SW480 (cell line): ENCODE data around the gene HIVEP3.

Experiments used
- DNase-seq: peaks from one replicate; pipeline ENCODE4 v3.0.0-alpha.2; 2016; ENCODE audit warnings: low spot score

The HIVEP3 gene

DNA sequence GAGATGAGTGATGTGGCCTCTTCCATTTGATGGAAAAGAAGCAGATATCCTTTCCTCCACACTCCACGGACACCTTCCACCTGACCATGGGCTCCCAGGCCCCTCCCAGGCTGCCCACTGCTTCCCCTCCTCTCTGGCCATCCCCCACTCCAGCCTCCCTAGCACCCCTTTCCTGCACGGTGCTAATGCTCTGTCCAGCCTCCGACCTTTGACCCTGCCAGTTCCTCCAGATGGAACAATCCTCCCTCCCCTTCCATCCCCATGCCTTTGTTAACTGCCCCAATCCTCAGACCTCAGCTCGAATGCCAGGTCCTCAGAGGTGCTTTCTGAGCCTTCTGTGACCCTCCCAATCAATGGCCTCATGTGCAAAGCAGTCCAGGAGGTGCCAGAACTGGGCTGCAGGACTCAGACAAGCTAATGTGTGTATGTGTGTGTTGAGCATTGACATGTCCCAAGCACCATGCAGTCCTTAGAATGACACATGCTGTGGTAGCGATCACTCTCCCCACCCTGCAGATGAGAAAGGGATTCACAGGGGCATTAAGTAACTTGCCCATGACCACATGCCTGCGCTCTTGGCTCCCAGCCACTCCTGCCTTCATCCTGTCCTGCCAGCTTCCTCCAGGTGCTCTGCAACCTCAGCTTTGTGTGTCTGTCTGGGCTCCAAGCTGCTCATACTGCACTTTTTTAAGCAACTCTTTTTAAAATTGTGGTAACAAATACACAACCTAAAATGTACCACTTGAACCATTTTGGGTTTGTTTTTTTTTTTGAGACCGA is 370.8 kb downstream of the HIVEP3 start:
- no peak for DNase-seq

DNA sequence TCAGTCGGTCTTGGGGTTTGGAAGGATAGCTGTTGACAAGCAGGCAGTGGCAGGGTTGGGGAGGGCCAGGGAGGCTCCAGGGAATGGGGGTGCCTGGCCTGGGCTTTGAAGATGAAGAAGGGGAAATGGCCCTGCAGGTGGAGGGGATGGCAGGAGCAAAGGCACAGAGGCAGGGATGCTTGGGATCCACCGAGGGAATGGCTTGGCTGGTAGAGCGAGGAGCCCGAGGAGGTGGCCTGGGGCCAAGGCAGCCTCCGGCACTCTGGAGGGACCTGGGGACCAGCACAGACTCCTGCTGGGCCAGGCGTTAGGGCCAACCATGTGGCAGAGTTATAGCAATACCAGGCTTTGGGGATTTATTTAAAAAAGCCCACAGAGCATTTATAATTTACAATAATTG is 371.4 kb downstream of the HIVEP3 start:
- DNase-seq, result no peak

DNA sequence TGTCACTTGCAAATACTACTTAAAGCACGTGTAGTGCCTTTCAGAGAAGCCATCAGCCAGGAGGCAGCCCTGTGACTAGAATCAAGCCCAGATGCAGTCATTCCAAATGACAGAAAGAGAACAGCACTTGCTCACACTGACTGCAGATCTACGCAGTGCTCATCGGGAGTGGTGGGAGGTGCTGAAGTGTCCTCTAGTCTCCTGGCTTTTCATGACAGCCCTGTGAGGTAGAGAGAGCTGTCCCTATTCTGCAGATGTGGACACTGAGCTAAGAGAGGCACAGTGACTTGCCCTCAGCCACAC is 371.9 kb downstream of the HIVEP3 start:
- DNase-seq, result no peak

DNA sequence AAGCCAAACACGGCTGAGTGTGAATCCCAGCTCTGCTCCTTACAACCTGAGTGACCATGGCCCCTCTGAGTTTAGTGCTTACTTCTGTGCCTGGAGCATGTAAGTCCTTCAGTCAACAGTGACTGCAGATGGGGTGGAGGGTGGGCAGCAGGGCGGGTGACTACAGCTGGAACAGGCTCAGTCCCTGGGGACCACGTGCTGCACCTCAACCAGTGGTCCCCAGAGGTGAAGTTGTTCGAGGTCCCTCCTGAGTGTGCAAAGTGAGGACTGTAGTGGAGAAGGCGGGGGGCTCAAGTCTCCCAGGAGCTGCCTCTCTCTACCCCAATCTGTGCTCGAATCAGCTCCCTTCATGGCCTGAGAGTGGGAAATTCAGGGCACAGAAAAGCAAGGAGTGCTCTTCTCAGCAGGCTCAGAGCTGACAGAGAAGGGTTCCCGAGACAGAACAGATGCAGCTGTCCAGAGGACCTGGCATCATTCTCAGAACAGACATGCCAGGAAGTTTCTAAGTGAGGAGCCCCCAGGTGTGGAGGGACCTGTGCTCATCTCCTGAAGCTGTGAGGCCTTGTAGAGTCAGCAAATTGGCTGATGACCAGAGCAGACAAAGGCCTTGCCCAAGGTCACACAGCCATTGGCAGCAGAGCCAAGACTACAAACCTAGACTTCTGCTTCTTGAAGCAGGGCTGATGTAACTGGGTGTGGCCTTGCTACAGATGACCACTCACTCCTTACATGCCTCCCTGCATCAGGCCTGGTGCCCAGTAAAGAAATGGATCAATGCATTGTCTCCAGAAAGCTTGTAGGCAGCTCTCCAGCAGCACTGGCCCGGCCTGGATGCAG is 372.5 kb downstream of the HIVEP3 start:
- no peak for DNase-seq

DNA sequence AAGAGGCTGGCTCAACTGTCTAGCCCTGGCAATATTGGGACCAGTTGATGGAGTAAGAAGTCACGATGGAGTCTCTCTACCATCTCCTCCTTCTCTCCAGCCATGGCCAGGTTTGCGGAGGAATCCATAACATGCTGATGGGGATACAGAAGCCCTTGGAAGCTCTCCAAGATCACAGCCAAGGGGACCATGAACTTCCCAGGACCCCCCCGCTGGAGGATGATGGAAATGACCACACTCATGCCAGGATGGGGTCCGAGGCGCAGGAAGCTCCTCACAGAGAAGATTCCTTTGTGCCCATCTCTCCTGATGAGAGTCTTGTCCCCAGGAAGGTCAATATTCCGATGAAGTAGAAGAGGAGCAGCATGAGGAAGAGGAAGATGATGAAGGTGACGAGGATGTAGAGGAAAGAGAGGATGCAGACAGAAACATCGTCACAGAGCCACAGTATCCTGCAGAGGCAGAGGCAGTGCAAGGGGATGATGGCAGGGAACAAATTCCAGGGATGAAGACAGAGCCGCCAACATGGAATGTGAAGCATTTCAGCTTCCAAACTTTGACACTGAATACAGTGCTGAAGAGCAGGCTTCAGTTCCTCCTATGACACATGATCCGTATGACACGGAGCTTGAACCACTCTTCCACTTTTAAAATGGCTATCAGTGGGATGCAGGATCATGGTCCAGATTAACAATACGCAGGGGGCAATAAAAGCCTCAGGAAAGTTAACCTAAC is 376.4 kb downstream of the HIVEP3 start:
- DNase-seq, result no peak

DNA sequence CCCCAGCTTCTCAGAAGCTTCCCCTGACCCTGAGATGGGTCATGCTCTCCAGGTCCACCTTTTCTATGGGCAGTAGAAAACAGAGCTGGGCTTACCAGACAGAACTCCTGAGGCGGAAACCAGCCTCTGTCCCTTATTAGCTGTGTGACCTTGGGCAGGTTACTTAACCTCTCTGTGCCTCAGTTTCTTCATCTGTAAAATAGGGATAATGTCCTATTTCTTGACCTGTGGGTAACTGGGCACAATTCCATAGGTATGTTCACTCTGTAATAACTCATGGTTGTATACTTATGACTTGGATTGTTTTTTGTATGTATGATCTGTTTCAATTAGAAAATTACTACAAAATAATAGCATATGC is 377.1 kb downstream of the HIVEP3 start:
- no peak for DNase-seq

DNA sequence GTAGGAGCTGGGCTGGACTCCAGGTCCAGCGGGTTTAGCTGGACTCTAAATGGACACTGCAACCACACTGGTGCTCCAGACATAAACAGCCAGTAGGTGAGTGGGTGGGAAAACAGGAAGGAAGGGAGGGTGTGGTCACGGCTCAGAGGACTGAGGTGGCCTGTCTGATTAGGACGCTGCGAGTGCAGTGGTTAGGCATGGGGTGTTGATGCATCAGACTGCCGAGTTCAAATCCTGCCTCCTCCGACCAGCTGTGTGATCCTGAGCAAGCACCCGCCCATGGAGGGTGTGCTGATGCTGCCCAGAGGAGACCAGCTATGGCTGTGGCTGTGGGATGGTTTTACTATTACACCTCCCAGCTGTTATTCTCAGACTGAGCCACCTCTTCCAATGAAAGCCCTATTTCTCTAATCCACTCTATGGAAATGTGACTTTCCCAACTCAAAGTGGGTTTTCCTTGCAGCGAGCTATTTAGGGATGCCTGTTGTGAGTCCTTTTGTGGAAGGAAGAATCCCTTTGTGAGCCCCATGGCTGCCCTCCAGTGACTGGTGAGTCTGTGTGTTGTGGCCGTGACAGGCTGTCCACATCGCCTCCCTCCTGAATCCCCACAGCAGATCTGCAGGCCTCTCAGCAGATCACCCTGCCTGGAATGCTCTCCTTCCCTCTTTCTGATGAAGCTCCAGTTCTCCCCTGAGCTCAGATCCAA is 377.7 kb downstream of the HIVEP3 start:
- peak; percentile 32 for DNase-seq

DNA sequence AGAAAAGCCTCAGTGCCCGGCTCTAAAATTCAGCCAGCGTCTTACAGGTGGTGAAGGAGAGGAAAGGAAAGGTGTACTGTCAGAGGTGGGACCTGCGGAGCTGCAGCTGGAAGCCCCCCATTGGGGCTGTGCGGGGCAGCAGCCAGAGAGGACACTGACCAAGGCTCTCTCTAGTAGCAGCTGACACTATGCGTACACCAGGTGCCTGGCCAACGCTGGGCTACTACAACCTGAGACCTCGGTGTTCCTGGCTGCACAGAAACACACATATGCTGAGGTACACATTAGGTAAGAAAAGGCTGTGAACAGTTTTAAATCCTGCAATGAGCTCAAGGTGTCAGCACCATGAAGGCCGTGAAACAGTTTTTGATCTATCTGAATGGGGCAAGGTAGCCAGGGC is 378.7 kb downstream of the HIVEP3 start:
- DNase-seq, result no peak

DNA sequence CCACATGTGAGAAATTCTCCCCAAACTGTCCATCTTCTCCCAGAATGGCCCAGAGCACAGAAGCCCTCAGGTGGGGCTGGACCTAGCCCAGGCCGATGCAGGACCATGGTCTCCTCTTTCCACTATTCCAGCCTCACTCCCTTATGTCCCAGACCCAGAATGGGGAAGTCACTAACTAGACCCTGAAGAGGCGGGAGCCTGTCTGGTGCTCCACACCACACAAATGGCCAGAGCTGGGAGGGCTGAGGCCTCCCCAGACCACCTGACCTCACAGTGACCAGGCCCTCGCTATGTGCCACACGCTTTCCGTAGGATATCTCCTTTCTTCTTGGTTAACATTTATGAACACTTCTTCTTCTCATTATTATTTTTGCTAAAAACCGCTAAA is 379.3 kb downstream of the HIVEP3 start:
- no peak for DNase-seq

DNA sequence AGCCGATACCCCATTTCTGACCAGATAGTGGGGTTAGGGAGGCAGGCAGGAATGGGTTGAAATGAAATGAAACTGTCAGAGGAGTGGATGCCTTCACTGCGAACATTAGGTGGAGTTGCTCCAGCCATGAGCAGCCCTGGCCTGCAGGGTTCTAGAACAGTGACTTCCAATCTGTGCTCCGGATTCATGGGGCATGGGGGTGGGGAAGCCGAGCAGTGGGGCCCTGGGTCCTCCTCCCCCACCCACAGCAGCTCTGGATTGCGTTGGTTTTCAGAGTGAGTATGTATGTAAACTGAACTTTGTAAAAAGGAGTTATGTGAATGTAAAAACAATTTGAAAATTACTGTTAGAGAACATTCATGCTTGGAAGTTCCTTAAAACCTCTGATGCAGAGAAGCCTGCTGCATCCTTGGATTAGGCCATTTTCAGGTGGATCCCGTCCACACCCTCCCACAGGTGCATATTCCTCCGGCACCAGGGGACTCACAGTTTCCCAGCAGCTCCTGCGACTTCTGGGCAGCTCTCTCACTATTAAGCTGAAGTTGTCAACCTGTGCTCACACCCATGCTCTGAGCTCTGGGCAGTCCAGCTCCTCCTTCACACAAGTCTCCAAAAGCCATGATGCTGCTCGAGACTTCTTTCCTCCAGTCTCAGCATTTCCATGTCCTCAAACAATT is 379.8 kb downstream of the HIVEP3 start:
- no peak for DNase-seq

DNA sequence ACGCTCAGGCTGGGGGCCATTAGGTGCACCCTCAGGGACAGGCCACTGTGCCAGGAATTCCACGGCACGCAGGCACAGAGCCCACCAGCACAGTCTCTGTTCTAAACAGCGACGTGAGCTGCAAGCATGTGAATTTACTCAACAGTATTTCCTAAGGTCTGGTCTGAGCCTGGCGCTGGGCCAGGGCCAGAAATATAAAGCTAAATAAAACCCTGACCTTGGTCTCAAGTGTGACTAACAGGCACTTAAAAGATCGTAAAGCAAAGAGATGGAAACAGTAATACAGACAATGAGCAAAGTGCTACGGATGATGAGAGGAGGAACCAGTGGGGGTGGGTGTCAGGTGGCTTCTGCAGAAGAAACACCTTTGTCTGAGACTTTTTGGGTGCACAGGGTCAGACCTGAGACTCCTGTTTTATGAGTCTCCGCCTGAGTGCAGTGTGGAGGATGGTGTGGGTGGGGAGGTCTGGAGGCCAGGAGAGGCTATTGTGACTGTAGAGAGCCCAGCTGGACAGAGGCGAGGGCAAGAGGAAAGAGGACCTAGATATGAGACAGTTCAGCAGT is 380.9 kb downstream of the HIVEP3 start:
- no peak for DNase-seq

DNA sequence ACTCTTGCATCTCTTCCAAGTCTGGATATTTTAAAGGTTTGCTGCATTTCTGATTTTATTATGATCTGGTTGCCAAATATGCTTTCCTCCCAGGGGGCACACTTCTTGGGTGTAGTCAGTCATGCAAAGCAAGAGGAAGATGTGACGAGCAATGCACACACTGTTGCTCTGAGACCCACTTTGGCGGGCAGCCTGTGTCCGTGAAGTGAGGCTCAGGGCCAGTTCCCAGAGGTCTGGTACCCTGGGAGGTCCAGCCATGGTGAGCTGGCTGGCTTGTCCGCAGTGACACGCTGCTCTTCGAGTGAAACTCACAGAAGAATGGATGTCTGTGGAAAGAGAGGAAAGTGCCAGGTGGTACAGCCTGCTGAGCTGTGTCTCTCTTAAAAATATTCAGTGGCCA is 381.5 kb downstream of the HIVEP3 start:
- DNase-seq, result no peak

DNA sequence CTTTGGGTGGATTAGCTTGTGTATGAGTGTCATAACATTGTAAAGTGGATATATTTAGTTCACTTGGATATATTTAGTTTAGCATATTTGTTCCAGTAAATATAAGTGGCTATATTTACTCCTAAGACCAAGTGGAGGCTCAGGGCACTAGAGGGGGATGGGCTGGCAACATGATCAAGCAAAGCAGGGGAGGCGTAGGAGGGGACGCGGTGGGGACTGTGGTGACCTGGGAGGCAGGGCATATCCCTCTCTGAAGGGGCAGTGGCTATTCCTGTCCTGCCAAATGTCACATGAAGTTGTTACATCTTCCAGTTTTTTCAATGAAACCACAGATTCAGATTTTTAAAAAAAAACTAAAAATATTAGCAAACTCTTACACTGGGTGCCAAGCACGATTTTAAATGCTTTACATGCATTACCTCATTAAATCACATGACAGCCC is 382.3 kb downstream of the HIVEP3 start:
- no peak for DNase-seq

DNA sequence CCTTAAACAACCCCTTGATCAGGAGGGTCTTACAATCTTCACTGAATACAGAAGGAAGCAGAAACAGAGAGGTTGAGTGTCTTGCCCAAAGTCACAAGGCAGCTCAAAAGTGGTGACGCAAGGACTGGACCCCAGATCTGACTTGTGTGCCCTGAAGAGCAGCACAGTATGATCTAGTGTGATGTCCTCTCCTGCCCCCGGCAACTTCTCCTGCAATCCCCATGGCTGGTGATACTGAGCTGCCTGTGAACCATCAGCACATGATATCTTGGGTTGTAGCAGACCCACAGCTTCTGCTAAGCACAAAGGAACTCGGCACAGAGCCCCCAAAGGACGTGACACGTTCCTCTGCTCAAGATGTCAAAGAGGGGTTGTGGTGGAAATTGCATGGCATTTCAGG is 383.0 kb downstream of the HIVEP3 start:
- DNase-seq, result no peak

DNA sequence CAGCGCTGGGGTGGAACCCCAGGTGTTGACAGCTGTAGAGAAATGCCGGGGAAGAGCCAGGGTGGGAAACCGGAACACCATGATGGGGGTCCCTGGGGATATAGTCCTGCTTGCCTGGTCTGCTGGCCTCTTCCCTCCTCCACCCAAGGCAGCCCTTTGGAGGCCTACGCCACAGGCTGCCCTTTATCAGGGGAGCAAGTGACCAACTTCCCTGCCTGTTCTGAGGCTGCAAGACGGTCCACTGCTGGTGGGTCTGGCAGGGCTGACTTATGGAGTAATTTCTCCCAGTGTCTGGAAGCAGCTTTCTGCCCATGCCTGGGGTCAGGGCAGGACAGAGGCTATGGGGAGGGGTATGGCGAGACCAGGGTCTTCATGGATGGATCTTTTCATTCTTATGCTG is 383.4 kb downstream of the HIVEP3 start:
- no peak for DNase-seq

DNA sequence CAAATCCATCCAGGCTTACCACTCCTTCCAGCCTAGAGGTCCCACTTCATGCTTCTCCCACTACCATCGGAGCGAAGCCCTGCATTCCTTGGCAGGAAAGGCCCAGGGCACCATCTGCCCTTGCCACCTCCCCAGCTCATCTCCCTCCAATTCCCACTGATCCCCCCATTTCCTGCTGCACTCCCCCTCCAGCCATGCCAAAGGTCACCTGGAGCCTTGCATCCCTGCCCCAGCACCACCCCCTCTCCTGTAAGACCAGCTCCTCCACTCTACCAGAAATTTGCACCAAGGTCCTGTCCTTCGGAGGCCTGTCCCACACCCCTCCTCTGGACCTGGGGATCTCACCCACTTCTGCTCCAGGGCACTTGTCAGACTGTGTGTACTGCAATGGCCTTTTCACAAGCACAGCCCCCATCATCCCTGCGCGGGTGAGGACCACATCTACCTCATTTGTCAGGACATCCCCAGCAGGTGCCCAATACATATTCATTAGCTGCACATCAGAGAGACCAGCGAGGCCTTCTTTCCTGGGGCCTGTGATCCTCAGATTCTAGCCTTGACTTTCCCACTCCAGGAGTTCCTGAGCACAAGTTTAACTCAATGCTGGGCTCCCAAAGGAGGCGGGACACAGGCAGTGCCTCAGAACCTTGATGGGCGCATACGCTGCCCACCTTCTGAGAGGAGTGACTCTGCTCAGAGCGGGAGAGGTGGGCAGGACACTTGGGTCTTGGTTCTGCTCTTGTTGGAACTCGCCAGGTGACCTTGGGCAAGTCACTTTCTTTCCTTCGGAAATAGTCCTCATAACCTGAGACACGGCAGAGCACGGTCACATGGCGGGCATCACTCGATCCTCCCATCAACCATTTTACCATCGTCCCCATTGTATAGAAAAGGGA is 384.3 kb downstream of the HIVEP3 start:
- DNase-seq, result no peak

DNA sequence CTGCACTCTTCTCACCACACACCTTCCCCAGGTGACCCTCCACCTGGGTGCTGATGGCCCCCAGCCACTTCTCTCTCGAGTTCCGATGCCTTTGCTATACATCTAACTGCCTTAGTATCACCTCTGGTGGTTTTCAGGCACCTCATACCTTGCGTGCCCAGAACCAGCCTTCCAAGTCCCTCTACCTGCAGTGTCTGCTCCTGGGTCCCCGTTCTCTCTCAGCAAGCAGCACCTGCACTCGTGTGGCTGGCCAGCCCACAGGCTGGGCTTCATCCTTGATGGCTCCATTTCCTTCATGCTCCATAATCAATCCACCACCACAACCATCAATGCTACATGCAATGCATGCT is 385.0 kb downstream of the HIVEP3 start:
- no peak for DNase-seq

DNA sequence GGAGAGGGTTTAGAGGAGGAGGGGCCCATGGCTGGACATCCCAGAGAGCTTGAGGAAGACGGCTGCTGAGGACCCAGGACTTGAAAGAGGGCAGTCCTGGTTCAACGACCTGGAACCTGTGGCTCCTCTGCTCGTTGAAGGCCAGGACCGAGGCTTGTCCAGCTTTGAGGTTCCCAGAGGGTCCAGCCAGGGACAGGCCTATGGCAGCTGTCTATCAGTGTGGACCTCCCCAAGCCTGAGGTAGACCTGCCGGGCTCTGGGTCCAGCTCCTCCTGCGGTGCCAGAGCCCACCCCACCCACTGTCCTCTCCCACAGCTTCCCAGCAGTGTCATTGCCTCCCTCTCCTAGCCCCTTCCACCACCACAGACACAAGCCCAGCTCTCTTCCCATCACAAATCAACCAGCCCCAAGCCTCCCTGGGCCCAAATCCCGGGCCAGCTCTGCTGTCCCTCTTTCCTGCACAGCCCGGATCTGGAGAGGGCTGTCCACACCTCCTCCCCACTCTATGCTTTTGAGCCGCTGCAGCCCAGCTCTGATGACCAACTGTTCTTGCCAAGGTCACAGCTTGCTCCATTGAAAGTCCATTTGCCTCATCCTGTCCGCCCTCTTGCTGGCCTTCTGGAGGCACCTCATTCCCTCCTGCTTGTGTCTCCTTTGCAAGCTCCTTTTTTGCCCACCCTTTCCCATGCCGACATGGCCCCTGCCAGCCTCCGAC is 385.5 kb downstream of the HIVEP3 start:
- no peak for DNase-seq

DNA sequence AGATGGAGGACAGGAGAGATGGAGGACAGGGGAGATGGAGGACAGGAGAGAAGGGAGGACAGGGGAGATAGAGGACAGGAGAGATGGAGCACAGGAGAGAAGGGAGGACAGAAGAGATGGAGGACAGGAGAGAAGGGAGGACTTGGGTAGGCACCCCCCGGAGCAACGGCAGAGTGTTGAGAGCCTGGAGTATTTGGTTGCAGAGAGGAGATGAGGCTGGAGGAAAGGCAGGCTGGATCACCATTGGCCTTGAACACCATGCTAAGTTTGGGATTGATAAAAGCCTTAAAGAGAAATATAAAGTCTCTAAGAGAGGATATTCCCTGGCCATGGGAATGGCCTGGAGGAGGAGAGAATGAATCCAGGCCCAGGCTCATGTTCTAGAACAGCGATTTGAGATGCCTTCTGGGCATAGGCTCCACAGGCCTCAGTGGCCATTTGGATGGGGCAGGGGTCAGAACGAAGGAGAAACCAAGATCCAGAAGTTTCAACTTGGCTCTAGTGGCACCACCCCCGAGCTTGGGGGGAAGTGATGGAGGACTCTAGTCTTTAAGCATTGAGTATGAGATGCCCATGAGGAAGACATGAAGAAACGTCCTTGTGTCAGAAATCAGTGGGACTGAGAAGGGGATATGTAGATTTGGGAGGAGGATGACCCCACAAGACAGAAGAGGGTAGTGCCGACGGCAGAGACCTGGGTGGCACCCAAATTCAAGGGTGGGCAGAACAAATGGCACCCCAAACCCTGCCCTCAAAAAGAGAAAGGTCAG is 386.3 kb downstream of the HIVEP3 start:
- no peak for DNase-seq
